ENCODE results near the gene AKT3.

DNA sequence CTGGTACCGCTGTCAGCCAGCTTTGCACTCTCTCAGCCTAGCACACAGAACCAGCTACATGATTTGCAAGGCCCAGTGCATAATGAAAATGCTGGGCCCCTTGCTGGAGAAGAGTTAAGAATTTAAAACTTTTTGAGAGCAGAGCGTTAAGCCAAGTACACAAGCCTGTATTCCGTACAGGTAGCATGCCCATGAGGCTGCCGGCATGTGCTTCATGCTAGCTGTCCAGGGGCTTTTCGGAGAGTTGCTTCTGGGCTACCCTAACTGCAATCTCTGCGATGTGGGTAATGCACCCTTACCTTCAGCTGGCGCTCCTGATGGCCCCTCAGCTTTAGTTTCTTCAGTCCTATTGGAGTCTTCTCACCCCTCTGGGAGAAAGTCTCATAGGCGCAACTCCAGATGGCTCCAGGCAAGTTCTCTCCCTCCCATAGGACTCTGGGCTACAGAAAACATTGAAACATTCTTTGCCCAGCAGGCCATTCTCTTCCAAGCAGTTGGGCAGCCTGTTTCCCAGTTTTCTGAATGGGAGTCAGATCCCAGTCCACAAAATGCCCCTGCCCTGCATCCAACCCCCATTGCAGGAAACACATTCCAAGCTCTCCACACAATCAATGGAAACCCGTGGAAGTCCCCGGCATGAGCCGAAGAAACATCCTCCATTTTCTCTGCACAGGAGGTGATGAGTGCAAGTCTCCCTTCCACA is 5.7 kb upstream of the AKT3 start:
- TF ChIP-seq, protein P1, sequence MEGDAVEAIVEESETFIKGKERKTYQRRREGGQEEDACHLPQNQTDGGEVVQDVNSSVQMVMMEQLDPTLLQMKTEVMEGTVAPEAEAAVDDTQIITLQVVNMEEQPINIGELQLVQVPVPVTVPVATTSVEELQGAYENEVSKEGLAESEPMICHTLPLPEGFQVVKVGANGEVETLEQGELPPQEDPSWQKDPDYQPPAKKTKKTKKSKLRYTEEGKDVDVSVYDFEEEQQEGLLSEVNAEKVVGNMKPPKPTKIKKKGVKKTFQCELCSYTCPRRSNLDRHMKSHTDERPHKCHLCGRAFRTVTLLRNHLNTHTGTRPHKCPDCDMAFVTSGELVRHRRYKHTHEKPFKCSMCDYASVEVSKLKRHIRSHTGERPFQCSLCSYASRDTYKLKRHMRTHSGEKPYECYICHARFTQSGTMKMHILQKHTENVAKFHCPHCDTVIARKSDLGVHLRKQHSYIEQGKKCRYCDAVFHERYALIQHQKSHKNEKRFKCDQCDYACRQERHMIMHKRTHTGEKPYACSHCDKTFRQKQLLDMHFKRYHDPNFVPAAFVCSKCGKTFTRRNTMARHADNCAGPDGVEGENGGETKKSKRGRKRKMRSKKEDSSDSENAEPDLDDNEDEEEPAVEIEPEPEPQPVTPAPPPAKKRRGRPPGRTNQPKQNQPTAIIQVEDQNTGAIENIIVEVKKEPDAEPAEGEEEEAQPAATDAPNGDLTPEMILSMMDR (IDR thresholded peaks at IDR 0.05), result no peak
- TF ChIP-seq POLR2A (IDR thresholded peaks at IDR 0.05) (no peak), EP300 (IDR thresholded peaks at IDR 0.05) (no peak), POLR2AphosphoS5 (IDR thresholded peaks at IDR 0.05) (no peak)

All from upper lobe of left lung (tissue), 4 donors.